Stimulated activated CD8-positive, alpha-beta memory T cell treated with anti-CD3 and anti-CD28 coated beads, Interleukin-15, amount 100 ng/mL, for 4 hours (primary cell): ENCODE results near the gene ABCA8.

Source experiments
- DNase-seq, 2 donors: peaks; one replicate each; pipeline ENCODE4 v3.0.0-alpha.2; 2020; ENCODE audit warnings: low read depth in 2 of 2

ABCA8 gene

DNA sequence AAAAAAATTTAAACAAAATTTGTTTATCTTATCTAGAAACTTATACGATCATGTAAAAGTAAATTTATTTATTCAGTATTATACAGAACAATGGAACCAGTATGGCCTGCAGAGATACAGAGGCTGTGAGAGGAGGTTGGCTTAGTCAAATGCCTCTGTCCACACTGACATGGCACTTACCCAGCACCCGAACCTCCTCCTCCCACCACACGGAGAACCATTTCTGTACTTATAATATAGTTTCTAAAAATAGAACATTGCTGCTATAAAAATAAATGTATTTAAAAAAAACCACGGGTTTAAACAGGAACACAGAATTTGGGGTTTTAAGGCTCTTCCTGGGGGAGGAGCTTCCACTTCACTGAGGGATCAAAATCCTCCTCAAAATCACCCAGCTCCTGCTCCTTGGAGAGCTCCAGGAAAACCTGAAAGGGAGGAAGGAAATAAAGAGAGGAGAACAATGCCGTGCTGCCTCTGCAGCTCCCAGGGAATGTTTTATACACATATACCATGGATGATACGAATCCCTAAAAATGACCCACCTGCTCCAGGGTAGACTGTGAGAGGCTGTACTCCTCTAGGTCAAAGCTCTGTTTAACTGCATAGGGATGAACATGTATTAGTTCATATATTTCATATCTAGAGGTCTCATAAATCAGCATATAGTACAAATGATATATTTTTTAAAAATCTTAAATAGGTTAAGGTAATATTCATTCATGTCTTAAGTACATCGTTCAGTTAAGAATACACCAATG, 87.3 kb downstream of the ABCA8 start:
- DNase-seq = no peak

- no peak for DNase-seq
Observed at GRCh38 chr17:68865584-68865983, 89.6 kb downstream of the ABCA8 start.

DNA sequence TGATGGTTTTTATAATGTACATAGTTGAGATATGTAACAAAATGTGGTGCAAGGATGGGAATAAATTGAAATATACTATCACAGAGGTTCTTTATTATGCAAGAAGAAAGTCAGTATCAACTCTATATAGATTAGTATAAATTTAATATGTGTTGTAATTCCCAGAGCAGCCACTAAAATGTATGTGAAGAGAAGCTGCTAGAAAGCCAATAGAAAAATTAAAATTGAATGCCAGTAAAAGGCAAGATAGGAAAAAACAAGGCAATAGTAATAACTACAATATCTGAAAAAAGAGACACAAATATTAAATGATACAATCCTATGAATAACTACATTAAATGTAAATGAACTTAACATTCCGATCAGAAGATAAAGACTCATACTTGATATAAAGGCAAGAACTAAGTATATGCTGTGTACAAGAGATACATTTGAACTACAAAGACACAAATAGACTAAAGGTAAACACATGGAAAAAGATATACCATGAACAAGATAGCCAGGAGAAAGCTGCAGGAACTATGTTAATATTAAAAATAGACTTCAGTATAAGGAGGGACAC, 92.0 kb downstream of the ABCA8 start:
- no peak for DNase-seq

DNA sequence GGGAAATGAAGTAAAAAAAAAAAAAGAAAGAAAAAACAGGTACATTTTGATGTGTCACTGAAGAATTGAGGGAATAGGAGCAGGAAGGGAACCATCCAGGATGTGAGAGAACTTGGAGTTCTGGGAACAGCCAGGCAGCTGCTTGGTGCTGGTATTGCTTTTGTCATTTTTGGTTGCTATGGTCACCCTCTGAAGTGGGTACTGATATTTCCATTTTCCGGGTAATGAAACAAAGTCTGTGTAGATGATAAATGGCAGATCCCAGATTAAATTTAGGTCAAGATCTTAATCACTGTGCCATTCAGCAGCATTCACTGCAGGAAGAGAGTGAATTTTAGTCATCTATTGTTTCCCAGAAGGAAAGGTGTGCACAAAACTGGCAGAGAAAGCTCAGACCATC, 93.6 kb downstream of the ABCA8 start:
- no peak for DNase-seq

DNA sequence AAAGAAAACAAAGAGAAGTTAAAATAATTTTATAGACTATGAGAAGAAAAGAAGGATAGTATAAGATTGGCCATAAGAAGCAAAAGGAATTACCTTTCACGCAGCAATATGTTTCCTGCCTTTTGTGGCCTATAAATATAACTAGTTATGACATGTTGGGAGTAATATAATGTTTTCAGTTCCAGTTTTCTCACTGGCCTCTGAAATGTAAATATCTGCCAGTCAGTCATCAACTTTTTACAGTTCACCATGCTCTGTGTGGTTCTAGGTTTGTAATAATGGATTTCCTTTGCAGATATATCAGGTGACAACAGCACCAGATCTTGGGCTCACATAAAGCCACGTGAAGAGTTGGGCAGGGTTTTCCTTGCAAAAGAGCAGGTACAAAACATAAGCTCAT, 94.3 kb downstream of the ABCA8 start:
- DNase-seq = no peak

GRCh38 chr17:68854452-68854851, 100.7 kb downstream of the ABCA8 start:
- no peak for DNase-seq

GRCh38 chr17:68853439-68853838, 101.8 kb downstream of the ABCA8 start:
- no peak for DNase-seq

DNA sequence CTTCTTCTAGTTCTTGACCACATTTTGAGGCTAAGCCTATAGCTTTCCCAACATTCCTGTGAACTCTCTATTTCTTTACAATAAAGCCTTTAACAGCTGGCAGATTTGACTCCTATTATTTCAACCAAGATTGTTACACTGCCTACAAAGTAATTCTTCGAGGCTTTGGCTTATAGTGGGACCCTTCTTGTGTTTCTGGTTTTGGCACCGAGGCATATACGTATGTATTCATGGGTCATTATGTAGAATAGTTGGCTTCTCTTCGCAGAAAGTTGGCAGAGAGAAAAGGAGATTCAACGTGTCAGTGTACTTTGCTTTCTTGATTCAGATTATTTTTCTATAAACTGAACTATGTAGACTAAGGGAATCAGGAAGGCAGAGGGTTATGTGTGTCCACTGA, 102.2 kb downstream of the ABCA8 start:
- DNase-seq = no peak

DNA sequence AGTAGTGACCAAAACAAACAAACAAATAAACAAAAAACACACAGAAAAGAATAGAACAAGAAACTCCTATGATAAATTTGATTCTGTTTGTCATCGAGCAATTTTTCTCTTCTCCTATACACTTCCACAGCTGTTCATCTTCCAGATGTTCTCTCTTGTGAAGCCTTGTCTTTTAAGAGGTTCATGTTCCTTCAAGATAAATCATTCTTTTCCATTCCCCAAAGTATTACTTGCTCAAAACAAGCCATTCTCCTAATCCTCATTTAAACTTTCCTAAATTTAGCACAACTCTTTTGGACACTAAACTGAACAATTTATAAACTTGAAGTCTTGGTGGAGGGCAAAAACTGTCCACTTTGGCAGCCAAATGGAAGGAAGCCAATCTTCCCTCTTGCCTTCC, 103.3 kb downstream of the ABCA8 start:
- DNase-seq = no peak

GRCh38 chr17:68850749-68851510, 104.3 kb downstream of the ABCA8 start:
- DNase-seq = no peak

DNA sequence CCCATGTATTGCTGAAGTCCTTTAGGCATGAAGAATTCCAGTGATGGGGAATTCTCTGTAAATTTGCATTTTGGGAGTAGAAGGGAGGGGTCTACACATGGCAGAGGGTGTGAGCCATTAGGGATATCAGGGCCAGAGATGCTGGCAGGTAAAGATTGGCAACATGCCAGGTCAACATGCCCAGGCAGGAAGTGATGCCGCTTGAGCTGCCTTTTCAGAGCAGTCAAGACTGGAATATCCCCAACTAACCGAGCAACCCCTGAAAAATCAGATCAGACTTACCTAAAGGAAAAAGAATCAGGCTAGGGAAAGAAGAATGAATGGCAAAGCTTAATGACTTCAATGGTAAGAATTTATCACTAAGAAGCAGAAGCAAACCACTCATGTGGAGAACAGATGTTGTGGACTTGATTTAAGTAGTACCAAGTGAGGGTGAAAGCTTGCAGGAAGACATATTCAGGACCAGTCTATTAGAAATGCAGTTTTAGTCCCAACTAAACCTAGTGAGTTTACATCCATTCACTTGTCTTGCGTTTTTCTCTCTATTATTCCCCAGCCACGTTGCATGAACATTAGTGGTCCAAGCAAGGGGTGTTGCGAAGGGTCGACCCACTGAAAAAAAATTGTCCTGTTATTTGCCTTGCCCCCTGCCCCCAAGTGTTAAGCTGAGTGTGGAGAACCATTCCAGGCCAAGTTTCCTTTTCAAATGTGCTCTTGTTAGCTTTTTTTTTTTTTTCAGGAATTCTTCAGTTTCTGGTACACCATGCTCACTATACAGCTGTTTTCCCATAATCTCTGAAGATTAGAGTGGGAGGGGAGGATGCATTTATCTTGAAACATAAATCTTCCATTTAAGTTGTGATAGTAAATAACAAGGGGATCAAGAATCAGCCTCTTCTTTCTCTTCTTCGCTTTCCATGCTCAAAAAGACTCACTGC, 105.2 kb downstream of the ABCA8 start:
- no peak for DNase-seq

GRCh38 chr17:68847711-68848110, 107.5 kb downstream of the ABCA8 start:
- DNase-seq = no peak

DNA sequence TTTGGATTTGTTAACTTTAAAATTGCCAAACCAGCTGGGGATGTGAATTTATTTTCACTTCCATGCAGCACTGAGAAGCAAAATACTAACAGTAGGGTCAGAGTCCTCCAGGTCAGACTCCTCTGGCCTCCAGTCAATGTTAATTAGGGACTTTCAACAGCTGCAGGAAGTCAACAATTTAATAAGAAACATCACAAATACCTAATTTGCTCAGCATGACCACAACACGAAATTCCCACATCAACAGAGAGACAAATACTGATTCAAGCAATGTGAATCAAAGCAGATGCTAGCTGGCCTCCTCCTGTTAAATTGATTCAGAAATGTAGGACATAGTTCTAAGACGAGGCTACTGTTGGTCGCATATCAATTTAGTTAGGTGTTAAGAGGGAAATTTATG, 111.7 kb downstream of the ABCA8 start:
- DNase-seq = no peak

- no peak for DNase-seq
Observed at GRCh38 chr17:68840073-68840472, 115.1 kb downstream of the ABCA8 start.

DNA sequence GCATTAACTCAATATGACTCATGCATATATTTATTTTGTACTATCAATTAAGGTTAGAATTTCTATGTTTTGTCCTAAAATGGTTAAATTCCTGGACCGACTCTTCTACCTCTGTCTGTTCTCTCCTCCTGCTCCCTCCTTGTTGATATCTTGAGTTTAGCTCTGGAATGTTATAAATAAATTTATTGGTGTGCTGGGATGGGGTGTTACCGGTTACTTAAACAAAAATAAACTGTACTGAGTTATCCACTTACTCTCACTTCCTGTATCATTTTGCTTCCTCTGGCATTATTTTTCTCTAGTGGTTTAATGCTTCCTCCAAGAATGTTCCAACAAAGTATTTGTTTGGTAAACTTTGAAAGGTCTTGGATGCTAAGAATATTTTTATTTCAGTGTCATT, 120.1 kb downstream of the ABCA8 start:
- no peak for DNase-seq

DNA sequence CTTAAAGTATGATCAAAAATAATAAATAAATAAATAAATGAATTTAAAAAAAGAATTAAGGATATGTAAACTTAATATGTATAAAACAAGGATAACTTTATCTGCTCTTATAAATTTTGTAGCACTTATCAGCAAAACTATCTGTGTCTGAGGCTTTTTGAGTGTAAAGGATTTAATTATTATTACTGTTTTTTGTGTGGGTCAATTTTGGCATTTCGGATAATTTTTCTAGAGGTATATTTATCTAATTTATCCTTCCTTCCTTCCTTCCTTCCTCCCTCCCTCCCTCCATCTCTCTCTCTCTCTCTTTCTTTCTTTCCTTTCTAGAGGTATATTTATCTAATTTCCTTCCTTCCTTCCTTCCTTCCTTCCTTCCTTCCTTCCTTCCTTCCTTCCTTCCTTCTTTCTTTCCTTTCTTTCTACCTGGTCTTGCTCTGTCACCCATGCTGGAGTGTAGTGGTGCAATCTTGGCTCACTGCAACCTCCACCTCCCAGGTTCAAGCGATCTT, 120.8 kb downstream of the ABCA8 start:
- DNase-seq = no peak

DNA sequence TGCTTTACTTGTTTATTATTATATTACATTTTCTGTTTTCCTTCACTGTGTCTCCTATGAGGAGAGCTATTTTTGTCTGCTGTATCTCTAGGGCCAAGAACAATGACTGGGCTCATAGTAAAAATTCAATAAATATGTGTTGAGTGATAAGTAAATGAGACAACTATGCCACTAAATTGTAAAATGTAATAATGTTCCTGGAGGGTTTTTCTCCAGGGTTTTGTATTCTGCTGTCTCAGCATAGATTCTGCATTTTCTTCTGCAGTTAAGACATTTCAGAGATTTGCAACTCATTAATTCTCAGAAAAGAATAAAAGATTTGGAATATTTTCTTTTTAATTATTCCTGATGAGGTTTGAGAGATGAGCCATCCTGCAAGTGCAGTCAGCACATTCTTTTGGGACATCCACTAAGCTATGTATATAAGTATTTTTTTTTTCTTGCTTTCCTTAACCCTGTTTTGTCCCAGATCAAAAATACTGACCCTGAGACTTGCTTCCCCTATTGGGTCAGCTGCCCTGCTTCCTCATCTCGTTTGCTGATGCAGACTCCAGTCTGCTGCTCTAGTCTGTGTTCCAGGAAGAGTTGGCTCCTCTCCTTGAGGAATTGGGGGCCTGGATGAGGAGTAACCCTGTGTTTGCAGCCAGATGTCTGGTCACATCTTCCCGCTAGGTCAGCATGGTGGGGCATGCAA, 122.9 kb downstream of the ABCA8 start:
- DNase-seq = no peak

- DNase-seq = no peak
Observed at GRCh38 chr17:68831170-68831569, 124.0 kb downstream of the ABCA8 start.

- DNase-seq = no peak
Observed at GRCh38 chr17:68830313-68830712, 124.9 kb downstream of the ABCA8 start.

DNA sequence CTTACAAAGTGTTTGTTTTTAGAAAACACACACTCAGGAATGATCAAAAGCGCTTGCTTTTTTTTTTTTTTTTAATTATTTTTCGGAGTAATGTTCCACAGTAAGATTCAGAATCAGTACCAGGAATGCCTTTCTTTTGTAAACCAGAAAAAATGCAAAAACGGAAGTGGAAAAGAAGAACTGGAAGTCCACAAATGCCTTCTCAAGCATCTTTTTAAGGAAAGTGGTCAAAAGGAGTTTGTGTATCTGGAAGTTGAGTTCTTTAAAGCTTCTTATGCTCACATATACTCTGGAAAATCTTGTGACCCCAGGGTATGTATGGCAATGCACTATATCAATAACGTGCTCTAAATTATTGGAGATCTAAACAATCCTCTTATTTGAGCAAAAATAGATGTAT, 126.0 kb downstream of the ABCA8 start:
- no peak for DNase-seq

DNA sequence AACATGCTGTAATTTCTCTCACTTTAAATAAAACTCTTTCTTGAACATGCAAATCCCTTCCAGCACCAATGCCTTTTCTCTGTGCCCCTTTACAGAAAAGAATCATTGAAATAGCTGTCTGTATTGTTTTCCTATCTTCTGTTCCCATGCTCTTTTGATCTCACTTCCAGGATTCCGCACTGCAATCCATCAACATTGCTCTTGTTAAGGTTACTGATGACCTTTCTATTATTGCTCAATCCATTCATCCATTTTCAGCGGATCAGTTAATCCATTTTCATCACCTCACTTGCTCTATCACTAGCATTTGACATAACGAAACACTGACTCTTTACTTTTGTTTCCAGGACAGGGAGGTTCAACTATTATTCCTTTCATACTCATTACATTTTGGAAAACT, 130.5 kb downstream of the ABCA8 start:
- DNase-seq = no peak
